CD14-positive monocyte (primary cell): ENCODE data around the gene ABCG5. TPM values are rescaled to one million over a fixed set of nuclear protein-coding genes. Genes with fewer than 3 reads are reported as not detected.

Experiments
- DNase-seq, 3 donors: peaks; one replicate each; pipeline ENCODE4 v3.0.0-alpha.2; 2011 to 2022
- H2AFZ ChIP-seq: 2 replicates; pipeline ENCODE4 v1.6.0; 2012; ENCODE audit warnings: mild to moderate bottlenecking, low read depth, low read length, inconsistent platforms; ENCODE audit not compliant: insufficient read depth, poor library complexity, severe bottlenecking
- H3K27ac ChIP-seq, 2 donors: 1 replicate in 1 of 2; 2 replicates in 1 of 2; pipeline ENCODE4 v1.5.1; 2012 to 2013; ENCODE audit warnings: low read length in 2 of 2, control low read depth in 1 of 2, inconsistent platforms in 1 of 2, low read depth in 1 of 2, mild to moderate bottlenecking in 1 of 2
- H3K27me3 ChIP-seq, 2 donors: one replicate each; pipeline versions ENCODE4 v1.6.0 to v1.6.1; 2011 to 2013; ENCODE audit warnings: low read length in 2 of 2; ENCODE audit not compliant: control insufficient read depth in 2 of 2, insufficient read depth in 2 of 2
- H3K36me3 ChIP-seq, 2 donors: replicated peaks in 1 of 2; 1 replicate in 1 of 2; 2 replicates in 1 of 2; pipeline versions ENCODE4 v1.5.1 to v1.6.1; 2012 to 2013; ENCODE audit warnings: low read length in 2 of 2, control low read depth in 1 of 2, inconsistent platforms in 1 of 2, mild to moderate bottlenecking in 1 of 2; ENCODE audit not compliant: insufficient read depth in 2 of 2, control insufficient read depth in 1 of 2
- H3K4me1 ChIP-seq, 2 donors: 1 replicate in 1 of 2; 2 replicates in 1 of 2; pipeline versions ENCODE4 v1.5.1 to v1.6.1; 2012 to 2013; ENCODE audit warnings: low read length in 2 of 2, control low read depth in 1 of 2, inconsistent platforms in 1 of 2, mild to moderate bottlenecking in 1 of 2, moderate library complexity in 1 of 2; ENCODE audit not compliant: insufficient read depth in 2 of 2, control insufficient read depth in 1 of 2
- H3K4me2 ChIP-seq: replicated peaks from 2 replicates; pipeline ENCODE3; 2012; ENCODE audit warnings: low read length, moderate library complexity, mild to moderate bottlenecking; ENCODE audit not compliant: poor library complexity, severe bottlenecking; ENCODE audit errors: extremely low read depth
- H3K4me3 ChIP-seq, 3 experiments: fragments of 200-600 bp in 1 of 3; sonication (generic) in 1 of 3; replicated peaks in 1 of 3; 1 replicate in 2 of 3; 2 replicates in 1 of 3; pipeline ENCODE4 v1.5.1; 2011 to 2013; ENCODE audit warnings: low read length in 3 of 3, mild to moderate bottlenecking in 3 of 3, control low read depth in 2 of 3, low read depth in 2 of 3, inconsistent platforms in 1 of 3, moderate library complexity in 1 of 3
- H3K79me2 ChIP-seq: 2 replicates; pipeline ENCODE4 v1.6.0; 2012; ENCODE audit warnings: mild to moderate bottlenecking, control low read depth, inconsistent platforms, low read length, moderate library complexity; ENCODE audit not compliant: insufficient read depth
- H3K9ac ChIP-seq: 2 replicates; pipeline ENCODE4 v1.6.0; 2017; ENCODE audit warnings: low read length, mild to moderate bottlenecking; ENCODE audit not compliant: insufficient read depth, poor library complexity, severe bottlenecking
- H3K9me3 ChIP-seq, 2 donors: replicated peaks in 1 of 2; 1 replicate in 1 of 2; 2 replicates in 1 of 2; pipeline versions ENCODE4 v1.5.1 to v1.6.1; 2012 to 2013; ENCODE audit warnings: low read length in 2 of 2, control low read depth in 1 of 2; ENCODE audit not compliant: control insufficient read depth in 1 of 2, insufficient read depth in 1 of 2
- H4K20me1 ChIP-seq: 2 replicates; pipeline ENCODE4 v1.6.0; 2012; ENCODE audit warnings: mild to moderate bottlenecking, low read length, control low read depth, moderate library complexity; ENCODE audit not compliant: insufficient read depth
- H3K27ac Mint-ChIP-seq, 7 donors: one replicate each; pipeline ENCODE4 v1.8.0; 2020; ENCODE audit warnings: mild to moderate bottlenecking in 7 of 7, mixed read lengths in 7 of 7, moderate library complexity in 6 of 7, inconsistent platforms in 2 of 7
- H3K27me3 Mint-ChIP-seq, 3 donors: one replicate each; pipeline ENCODE4 v1.8.0; 2021 to 2022; ENCODE audit warnings: low read depth in 3 of 3, mild to moderate bottlenecking in 3 of 3, mixed read lengths in 3 of 3, moderate library complexity in 3 of 3, inconsistent platforms in 1 of 3
- H3K36me3 Mint-ChIP-seq, 2 donors: one replicate each; pipeline ENCODE4 v1.8.0; 2020; ENCODE audit warnings: mixed read lengths in 2 of 2, inconsistent platforms in 1 of 2, mild to moderate bottlenecking in 1 of 2
- H3K4me1 Mint-ChIP-seq: one replicate; pipeline ENCODE4 v1.8.0; 2020; ENCODE audit warnings: mild to moderate bottlenecking, mixed read lengths
- H3K4me3 Mint-ChIP-seq, 2 donors: one replicate each; pipeline ENCODE4 v1.8.0; 2020; ENCODE audit warnings: mild to moderate bottlenecking in 2 of 2, mixed read lengths in 2 of 2, moderate library complexity in 1 of 2
- H3K9me3 Mint-ChIP-seq, 7 donors: one replicate each; pipeline ENCODE4 v1.8.0; 2020 to 2022; ENCODE audit warnings: mixed read lengths in 7 of 7, mild to moderate bottlenecking in 6 of 7, moderate library complexity in 6 of 7, inconsistent platforms in 2 of 7
- WGBS: methylation state at CpG from one replicate; pipeline ENCODE4 v1.1.5; 2013; ENCODE audit warnings: missing lambda C conversion rate; ENCODE audit not compliant: insufficient coverage; 5-methylcytosine and 5-hydroxymethylcytosine counted together
- intact Hi-C, 2 donors: fragments of 100-400 bp; cut with micrococcal nuclease; formaldehyde crosslinking; loops; one replicate each; pipeline versions ENCODE4 v1.15.0 to v1.15.1; 2023
- polyA plus RNA-seq, 3 donors: library from polyadenylated mRNA; depleted of rRNA in 1 of 3; unstranded in 2 of 3; stranded (reverse) in 1 of 3; fragments of 300-500 nt in 2 of 3; fragments of >200 nt in 1 of 3; fragmentation: Illumina TruSeq in 2 of 3; gene quantifications; 1 replicate in 2 of 3; 2 replicates in 1 of 3; pipeline ENCODE4 v1.2.3, GENCODE V29; 2012 to 2021
- TF ChIP-seq, protein P1 (sequence below): fragments of 200-600 bp; IDR thresholded peaks from one replicate; pipeline ENCODE4 v1.8.0; 2022; ENCODE audit warnings: antibody characterized with exemption, mild to moderate bottlenecking

The ABCG5 gene
- polyA plus RNA-seq, 3 donors = not detected

DNA sequence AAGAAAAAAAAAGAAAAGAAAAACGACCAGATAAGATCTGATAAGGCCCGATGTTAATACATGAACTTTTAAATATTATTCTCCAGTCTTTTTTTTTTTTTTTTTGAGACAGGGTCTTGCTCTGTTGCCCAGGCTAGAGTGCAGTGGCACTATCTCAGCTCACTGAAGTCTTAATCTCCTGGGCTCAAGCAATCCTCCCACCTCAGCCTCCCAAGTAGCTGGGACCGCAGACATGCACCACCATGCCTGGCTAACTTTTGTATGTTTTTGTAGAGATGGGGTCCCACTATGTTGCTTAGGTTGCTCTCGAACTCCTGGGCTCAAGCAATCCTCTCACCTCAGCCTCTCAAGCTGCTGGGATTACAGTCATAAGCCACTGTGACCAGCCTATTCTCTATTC lies 1.6 kb downstream of the ABCG5 start:
- no peak overlapping the region for H3K27ac ChIP-seq
- TF ChIP-seq, protein P1, sequence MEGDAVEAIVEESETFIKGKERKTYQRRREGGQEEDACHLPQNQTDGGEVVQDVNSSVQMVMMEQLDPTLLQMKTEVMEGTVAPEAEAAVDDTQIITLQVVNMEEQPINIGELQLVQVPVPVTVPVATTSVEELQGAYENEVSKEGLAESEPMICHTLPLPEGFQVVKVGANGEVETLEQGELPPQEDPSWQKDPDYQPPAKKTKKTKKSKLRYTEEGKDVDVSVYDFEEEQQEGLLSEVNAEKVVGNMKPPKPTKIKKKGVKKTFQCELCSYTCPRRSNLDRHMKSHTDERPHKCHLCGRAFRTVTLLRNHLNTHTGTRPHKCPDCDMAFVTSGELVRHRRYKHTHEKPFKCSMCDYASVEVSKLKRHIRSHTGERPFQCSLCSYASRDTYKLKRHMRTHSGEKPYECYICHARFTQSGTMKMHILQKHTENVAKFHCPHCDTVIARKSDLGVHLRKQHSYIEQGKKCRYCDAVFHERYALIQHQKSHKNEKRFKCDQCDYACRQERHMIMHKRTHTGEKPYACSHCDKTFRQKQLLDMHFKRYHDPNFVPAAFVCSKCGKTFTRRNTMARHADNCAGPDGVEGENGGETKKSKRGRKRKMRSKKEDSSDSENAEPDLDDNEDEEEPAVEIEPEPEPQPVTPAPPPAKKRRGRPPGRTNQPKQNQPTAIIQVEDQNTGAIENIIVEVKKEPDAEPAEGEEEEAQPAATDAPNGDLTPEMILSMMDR = no peak
- H3K4me3 ChIP-seq = no peak overlapping the region
- Mint-ChIP-seq H3K36me3 (no peaks in the 10 kb centered on the region), H3K27me3 (peaks cover 9 to 11% (median 10%) of the 10 kb centered on the region in 3 donors), H3K27ac (no peak overlapping the region), H3K4me1 (no peaks in the 10 kb centered on the region), H3K9me3 (peaks cover 0 to 2% (median 0%) of the 10 kb centered on the region in 7 donors), H3K4me3 (no peak overlapping the region)
- H3K79me2 ChIP-seq = no peaks in the 10 kb centered on the region
- peaks cover 0 to 6% of the 10 kb centered on the region in 2 donors for H3K27me3 ChIP-seq
- no peak overlapping the region for H2AFZ ChIP-seq
- H3K9me3 ChIP-seq = no peaks in the 10 kb centered on the region
- no CpG with 5 or more reads among the region's 4 CpGs for WGBS
- no peaks in the 10 kb centered on the region for H3K36me3 ChIP-seq
- no peak overlapping the region for H3K4me2 ChIP-seq
- H3K9ac ChIP-seq = no peak overlapping the region
- no peak for DNase-seq
- intact Hi-C loops = no loop called here
- no peaks in the 10 kb centered on the region for H4K20me1 ChIP-seq
- no peaks in the 10 kb centered on the region for H3K4me1 ChIP-seq

DNA sequence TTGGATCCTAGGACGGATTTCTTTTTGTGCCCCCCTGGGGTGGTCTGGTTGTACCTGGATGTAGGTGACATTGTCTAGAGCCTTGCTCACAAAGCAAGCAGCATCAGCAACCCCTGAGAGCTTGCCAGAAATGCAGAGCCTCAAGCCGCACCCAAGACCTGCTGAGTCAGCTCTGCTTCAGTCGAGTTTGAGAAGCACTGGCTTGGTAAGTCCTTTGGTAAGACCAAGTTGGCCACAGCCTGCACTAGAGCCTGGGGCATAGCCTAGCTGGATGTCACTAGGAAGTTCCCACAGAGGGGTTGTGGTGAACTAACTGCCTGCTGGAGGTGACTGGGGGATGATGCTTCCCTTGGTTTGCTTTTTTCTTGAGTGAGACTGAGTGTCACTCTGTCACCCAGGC lies 6.2 kb downstream of the ABCG5 start:
- intact Hi-C loops = no loop called here
- TF ChIP-seq, protein P1 = no peak
- Mint-ChIP-seq H3K4me1 (peaks cover 4% of the 10 kb centered on the region), H3K36me3 (no peaks in the 10 kb centered on the region), H3K9me3 (peaks cover 0 to 2% (median 0%) of the 10 kb centered on the region in 7 donors), H3K4me3 (peak overlapping the region in 1 of 2 donors; percentile 46), H3K27ac (no peak overlapping the region), H3K27me3 (peaks cover 21 to 45% (median 34%) of the 10 kb centered on the region in 3 donors)
- Histone ChIP-seq H3K27me3 (peaks cover 5 to 30% of the 10 kb centered on the region in 2 donors), H3K4me3 (no peak overlapping the region), H3K4me2 (no peak overlapping the region), H4K20me1 (no peaks in the 10 kb centered on the region), H3K36me3 (no peaks in the 10 kb centered on the region), H3K27ac (no peak overlapping the region), H2AFZ (no peak overlapping the region), H3K79me2 (no peaks in the 10 kb centered on the region), H3K9me3 (no peaks in the 10 kb centered on the region), H3K9ac (no peak overlapping the region), H3K4me1 (no peaks in the 10 kb centered on the region)
- DNase-seq = no peak
- WGBS = 66% methylated on average over 3 of the region's 3 CpGs
